Fibroblast of pulmonary artery (primary cell): ENCODE measurements around the gene CTSD.
A peak's percentile ranks its signal among the peaks of the same experiment; 100 is the strongest.

Experiments
- DNase-seq: peaks from one replicate; pipeline ENCODE4 v3.0.0-alpha.2; 2010; ENCODE audit warnings: low read depth
- H3K4me3 ChIP-seq: replicated peaks from 2 replicates; pipeline ENCODE4 v1.5.1; 2011; ENCODE audit warnings: low read depth, mild to moderate bottlenecking, control low read depth, low read length, moderate library complexity
- CTCF ChIP-seq: IDR thresholded peaks from 2 replicates; pipeline ENCODE4 v1.5.1; 2011; ENCODE audit warnings: mild to moderate bottlenecking, control low read depth, low read length, inconsistent platforms; ENCODE audit errors: missing control alignments

CTSD gene

GRCh38 chr11:1751999-1752906, 11.5 kb downstream of the CTSD start:
- no peak overlapping the region for H3K4me3 ChIP-seq

GRCh38 chr11:1751531-1751921, 12.2 kb downstream of the CTSD start:
- DNase-seq = no peak
- TF ChIP-seq CTCF = no peak
- H3K4me3 ChIP-seq = no peak overlapping the region

More at GRCh38 chr11:1751999-1752906, 11.5 kb downstream of the CTSD start:
- DNase-seq = no peak
- no peak for TF ChIP-seq CTCF

GRCh38 chr11:1750840-1751530, 12.7 kb downstream of the CTSD start:
- TF ChIP-seq CTCF = no peak
- no peak overlapping the region for H3K4me3 ChIP-seq
- no peak for DNase-seq

GRCh38 chr11:1750481-1750839, 13.3 kb downstream of the CTSD start, which contains the start of gene IFITM10:
Gene IFITM10 (minus strand): TSS chr11:1750595. CDS start chr11:1750442, 153 bp downstream.
- TF ChIP-seq CTCF = no peak
- H3K4me3 ChIP-seq = no peak within 1 kb of the TSS
- DNase-seq = no peak

- H3K4me3 ChIP-seq = no peak overlapping the region
- DNase-seq = peak; percentile 73
These were observed 14.1 kb downstream of the CTSD start for GRCh38 chr11:1749395-1750351.

More at GRCh38 chr11:1749395-1750351, 14.1 kb downstream of the CTSD start:
- no peak for TF ChIP-seq CTCF
